BE2C (cell line): ENCODE results near the gene SAMHD1.
"Not testable (repeated sequence)": the region's sequence is repeated elsewhere in the genome, so short reads cannot be mapped to it uniquely, and the experiment has no call there.

ENCODE experiments used
- DNase-seq: peaks from one replicate; pipeline ENCODE4 v3.0.0-alpha.2; 2020
- H3K27me3 ChIP-seq: fragments of 250-450 bp; sonication (Bioruptor Pico); 2 replicates; pipeline ENCODE4 v1.5.1; 2020; ENCODE audit warnings: mild to moderate bottlenecking
- H3K36me3 ChIP-seq: fragments of 250-450 bp; sonication (Bioruptor Pico); 2 replicates; pipeline ENCODE4 v1.5.1; 2020; ENCODE audit warnings: mild to moderate bottlenecking
- H3K4me1 ChIP-seq: fragments of 250-450 bp; sonication (Bioruptor Pico); 2 replicates; pipeline ENCODE4 v1.5.1; 2020
- H3K4me3 ChIP-seq: 2 replicates; pipeline ENCODE4 v1.5.1; 2011; ENCODE audit warnings: low read depth, low read length
- H3K9me3 ChIP-seq: fragments of 250-450 bp; sonication (Bioruptor Pico); 2 replicates; pipeline ENCODE4 v1.5.1; 2020
- TF ChIP-seq, protein P1 (sequence below): IDR thresholded peaks from 2 replicates; pipeline ENCODE4 v1.5.1; 2012; ENCODE audit warnings: mild to moderate bottlenecking, low read depth, low read length

The SAMHD1 gene

DNA sequence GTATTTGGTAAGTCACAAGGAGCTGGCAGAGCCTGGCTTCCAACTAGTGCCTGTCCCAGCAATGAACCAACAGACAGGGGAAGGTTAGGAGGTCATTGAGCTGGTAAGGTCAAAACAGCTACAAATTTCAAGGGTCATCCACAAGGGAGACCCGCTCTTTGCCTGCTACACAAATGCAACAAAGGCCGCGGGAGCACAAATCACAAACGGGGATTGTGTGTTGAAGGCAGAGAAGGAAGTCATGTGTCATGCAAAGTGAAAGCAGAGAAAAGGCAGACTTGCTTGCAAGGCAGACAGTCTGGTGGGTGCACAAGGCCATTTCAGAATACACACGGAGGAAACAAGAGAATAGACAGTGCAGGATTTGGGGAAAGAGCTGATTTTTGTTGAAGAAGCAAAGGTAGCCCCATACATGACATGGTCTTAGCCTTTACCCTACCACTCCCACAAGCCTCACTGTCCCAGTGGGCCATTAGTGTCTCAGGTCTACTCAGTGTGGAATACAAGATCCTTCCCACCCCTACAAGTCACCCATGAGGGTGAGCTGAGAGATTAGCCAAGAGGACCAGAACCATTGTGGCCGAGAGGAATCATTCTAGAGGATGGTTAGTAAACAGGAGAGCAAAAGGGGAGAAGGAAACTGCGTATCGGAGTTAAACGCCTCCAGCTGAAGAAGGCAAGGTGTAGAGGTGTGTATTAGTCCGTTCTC, 18.1 kb upstream of the SAMHD1 start:
- H3K4me1 ChIP-seq, result no peaks in the 10 kb centered on the region
- no peak for DNase-seq
- TF ChIP-seq, protein P1, sequence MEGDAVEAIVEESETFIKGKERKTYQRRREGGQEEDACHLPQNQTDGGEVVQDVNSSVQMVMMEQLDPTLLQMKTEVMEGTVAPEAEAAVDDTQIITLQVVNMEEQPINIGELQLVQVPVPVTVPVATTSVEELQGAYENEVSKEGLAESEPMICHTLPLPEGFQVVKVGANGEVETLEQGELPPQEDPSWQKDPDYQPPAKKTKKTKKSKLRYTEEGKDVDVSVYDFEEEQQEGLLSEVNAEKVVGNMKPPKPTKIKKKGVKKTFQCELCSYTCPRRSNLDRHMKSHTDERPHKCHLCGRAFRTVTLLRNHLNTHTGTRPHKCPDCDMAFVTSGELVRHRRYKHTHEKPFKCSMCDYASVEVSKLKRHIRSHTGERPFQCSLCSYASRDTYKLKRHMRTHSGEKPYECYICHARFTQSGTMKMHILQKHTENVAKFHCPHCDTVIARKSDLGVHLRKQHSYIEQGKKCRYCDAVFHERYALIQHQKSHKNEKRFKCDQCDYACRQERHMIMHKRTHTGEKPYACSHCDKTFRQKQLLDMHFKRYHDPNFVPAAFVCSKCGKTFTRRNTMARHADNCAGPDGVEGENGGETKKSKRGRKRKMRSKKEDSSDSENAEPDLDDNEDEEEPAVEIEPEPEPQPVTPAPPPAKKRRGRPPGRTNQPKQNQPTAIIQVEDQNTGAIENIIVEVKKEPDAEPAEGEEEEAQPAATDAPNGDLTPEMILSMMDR, result no peak
- no peaks in the 10 kb centered on the region for H3K36me3 ChIP-seq
- no peaks in the 10 kb centered on the region for H3K27me3 ChIP-seq
- no peaks in the 10 kb centered on the region for H3K9me3 ChIP-seq
- H3K4me3 ChIP-seq, result no peak overlapping the region

DNA sequence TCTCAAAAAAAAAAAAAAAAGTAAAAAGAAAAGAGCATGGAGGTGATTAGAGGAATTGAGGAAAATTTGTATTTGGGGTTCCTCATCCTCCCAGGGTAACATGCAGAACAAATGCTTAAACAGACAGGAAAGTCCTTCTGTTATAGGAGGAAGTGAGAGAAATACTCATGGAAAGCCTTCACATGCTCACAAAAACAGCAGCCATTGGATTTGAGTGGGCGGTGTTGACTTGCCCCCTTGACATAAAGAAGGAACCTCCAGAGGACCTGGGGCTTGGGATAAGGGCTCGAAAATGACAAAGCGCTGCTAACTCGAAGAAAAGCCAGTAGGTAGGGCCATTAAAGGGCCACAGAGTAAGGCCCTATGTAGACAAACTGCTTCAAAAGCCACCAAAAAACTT, 17.5 kb upstream of the SAMHD1 start:
- no peaks in the 10 kb centered on the region for H3K36me3 ChIP-seq
- H3K9me3 ChIP-seq, result no peaks in the 10 kb centered on the region
- no peak overlapping the region for H3K4me3 ChIP-seq
- no peaks in the 10 kb centered on the region for H3K4me1 ChIP-seq
- H3K27me3 ChIP-seq, result no peaks in the 10 kb centered on the region
- no peak for DNase-seq
- TF ChIP-seq, protein P1, result no peak

- Histone ChIP-seq H3K4me3 (no peak overlapping the region), H3K36me3 (no peaks in the 10 kb centered on the region), H3K9me3 (no peaks in the 10 kb centered on the region), H3K27me3 (no peaks in the 10 kb centered on the region), H3K4me1 (no peaks in the 10 kb centered on the region)
- no peak for DNase-seq
- TF ChIP-seq, protein P1, result no peak
These were observed 16.1 kb upstream of the SAMHD1 start for GRCh38 chr20:36967636-36968035.

GRCh38 chr20:36966965-36967364, 15.5 kb upstream of the SAMHD1 start:
- H3K36me3 ChIP-seq, DNase-seq, H3K9me3 ChIP-seq, H3K27me3 ChIP-seq, H3K4me3 ChIP-seq, H3K4me1 ChIP-seq: not testable (repeated sequence)
- TF ChIP-seq, protein P1, result 0 out of 2 replicates have a peak, but pooled peaks have one; percentile 4

DNA sequence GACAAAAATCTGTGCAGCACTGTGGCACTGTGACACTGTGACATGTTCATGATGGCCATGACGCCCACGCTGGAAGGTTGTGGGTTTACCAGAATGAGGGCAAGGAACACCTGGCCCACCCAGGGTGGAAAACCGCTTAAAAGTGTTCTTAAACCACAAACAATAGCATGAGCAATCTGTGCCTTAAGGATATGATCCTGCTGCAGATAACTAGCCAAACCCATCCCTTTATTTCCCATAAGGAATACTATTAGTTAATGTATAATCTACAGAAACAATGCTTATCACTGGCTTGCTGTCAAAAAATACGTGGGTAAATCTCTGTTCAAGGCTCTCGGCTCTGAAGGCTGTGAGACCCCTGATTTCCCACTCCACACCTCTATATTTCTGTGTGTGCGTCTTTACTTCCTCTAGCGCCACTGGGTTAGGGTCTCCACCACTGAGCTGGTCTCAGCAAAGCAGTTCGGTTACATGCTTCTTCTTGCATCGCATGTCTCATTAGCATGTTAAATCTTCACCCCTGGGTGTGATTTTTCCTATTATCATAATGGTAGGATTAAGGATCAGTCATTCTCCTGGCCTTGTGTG, 10.9 kb upstream of the SAMHD1 start:
- not testable (repeated sequence) for H3K36me3 ChIP-seq, H3K27me3 ChIP-seq, H3K9me3 ChIP-seq, H3K4me3 ChIP-seq, DNase-seq, H3K4me1 ChIP-seq

DNA sequence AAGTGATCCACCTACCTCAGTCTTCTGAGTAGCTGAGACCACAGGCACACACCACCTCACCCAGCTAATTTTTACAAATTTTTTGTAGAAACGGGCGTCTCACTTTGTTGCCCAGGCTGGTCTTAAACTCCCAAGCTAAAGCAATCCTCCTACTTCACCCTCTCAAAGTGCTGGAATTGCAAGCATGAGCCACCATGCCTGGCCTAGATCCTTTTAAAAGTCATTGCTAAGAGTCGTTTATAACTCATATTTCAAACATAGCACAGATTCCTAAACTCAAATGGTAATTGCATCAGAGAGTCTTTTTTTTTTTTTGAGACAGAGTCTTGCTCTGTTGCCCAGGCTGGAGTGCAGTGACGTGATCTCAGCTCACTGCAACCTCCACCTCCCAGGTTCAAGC, 7.7 kb upstream of the SAMHD1 start:
- Histone ChIP-seq H3K27me3 (no peaks in the 10 kb centered on the region), H3K9me3 (no peaks in the 10 kb centered on the region), H3K4me3 (no peak overlapping the region), H3K36me3 (no peaks in the 10 kb centered on the region), H3K4me1 (no peaks in the 10 kb centered on the region)
- no peak for DNase-seq
- TF ChIP-seq, protein P1, result no peak
